HG03108 (cell line): ENCODE measurements around the gene ZNF738.

Experiments used
- ATAC-seq: cut with Tn5 transposase; IDR thresholded peaks from one replicate; pipeline ENCODE4 v1.9.1; 2021; ENCODE audit warnings: moderate library complexity; ENCODE audit not compliant: unreplicated experiment

The ZNF738 gene

DNA sequence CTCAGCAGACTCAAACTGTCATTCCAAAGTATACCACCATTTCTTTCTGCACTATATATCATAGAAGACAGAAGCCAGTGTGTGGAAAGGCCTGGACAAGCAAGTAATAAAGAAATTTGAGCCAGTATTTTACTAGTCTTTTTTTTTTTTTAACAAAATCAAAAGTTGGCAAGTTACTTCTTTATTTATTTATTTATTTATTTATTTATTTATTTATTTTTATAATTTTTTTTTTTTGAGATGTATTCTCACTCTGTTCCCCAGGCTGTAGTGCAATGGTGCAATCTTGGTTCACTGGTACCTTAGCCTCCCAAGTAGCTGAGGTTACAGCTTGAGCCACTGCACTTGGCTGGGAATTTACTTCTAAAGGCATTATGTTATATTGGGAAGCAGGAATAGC lies 63.4 kb downstream of the ZNF738 start:
- no peak for ATAC-seq

DNA sequence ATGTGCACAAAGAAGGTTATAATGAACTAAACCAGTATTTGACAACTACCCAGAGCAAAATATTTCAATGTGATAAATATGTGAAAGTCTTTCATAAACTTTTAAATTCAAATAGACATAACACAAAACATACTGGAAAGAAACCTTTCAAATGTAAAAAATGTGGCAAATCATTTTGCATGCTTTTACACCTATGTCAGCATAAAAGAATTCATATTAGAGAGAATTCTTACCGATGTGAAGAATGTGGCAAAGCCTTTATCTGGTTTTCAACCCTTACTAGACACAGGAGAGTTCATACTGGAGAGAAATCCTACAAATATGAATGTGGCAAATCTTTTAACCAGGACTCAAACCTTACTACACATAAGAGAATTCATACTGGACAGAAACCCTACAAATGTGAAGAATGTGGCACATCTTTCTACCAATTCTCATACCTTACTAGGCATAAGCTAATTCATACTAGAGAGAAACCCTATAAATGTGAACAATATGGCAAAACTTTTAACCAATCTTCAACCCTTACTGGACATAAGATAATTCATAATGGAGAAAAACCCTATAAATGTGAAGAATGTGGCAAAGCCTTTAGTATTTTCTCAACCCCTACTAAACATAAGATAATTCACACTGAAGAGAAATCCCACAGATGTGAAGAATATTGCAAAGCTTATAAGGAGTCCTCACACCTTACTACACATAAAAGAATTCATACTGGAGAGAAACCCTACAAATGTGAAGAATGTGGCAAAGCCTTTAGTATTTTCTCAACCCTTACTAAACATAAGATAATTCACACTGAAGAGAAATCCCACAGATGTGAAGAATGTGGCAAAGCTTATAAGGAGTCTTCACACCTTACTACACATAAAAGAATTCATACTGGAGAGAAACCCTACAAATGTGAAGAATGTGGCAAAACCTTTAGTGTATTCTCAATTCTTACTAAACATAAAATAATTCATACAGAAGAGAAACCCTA lies 64.5 kb downstream of the ZNF738 start:
- no peak for ATAC-seq
